Measurements from ENCODE around the gene PRICKLE1.

Gene PRICKLE1

GRCh38 chr12:42538203-42538602 lies 51.3 kb downstream of the PRICKLE1 start:
- TF ChIP-seq CTCF (IDR thresholded peaks at IDR 0.05; ENCODE audit: borderline replicate concordance, control extremely low read depth, extremely low read depth, insufficient read depth, missing control alignments), result no peak
- in situ Hi-C loops (cut with MboI; ENCODE audit: low sequenced_read_pairs, unreplicated experiment), result no loop called here
- DNase-seq (ENCODE audit: low spot score), result no peak

GRCh38 chr12:42534184-42534838 lies 55.2 kb downstream of the PRICKLE1 start:
- no peak for TF ChIP-seq CTCF (IDR thresholded peaks at IDR 0.05; ENCODE audit: borderline replicate concordance, control extremely low read depth, extremely low read depth, insufficient read depth, missing control alignments)
- in situ Hi-C loops (cut with MboI; ENCODE audit: low sequenced_read_pairs, unreplicated experiment), result no loop called here
- no peak for DNase-seq (ENCODE audit: low spot score)

GRCh38 chr12:42530284-42530683 lies 59.3 kb downstream of the PRICKLE1 start:
- in situ Hi-C loops (cut with MboI; ENCODE audit: low sequenced_read_pairs, unreplicated experiment), result no loop called here
- TF ChIP-seq CTCF (IDR thresholded peaks at IDR 0.05; ENCODE audit: borderline replicate concordance, control extremely low read depth, extremely low read depth, insufficient read depth, missing control alignments), result no peak
- DNase-seq (ENCODE audit: low spot score), result no peak

GRCh38 chr12:42525444-42525843 lies 64.1 kb downstream of the PRICKLE1 start:
- TF ChIP-seq CTCF (IDR thresholded peaks at IDR 0.05; ENCODE audit: borderline replicate concordance, control extremely low read depth, extremely low read depth, insufficient read depth, missing control alignments), result no peak
- in situ Hi-C loops (cut with MboI; ENCODE audit: low sequenced_read_pairs, unreplicated experiment), result no loop called here
- no peak for DNase-seq (ENCODE audit: low spot score)

- no peak for TF ChIP-seq CTCF (IDR thresholded peaks at IDR 0.05; ENCODE audit: borderline replicate concordance, control extremely low read depth, extremely low read depth, insufficient read depth, missing control alignments)
- DNase-seq (ENCODE audit: low spot score), result no peak
- in situ Hi-C loops (cut with MboI; ENCODE audit: low sequenced_read_pairs, unreplicated experiment), result no loop called here
Observed at GRCh38 chr12:42524716-42525115, 64.8 kb downstream of the PRICKLE1 start.

GRCh38 chr12:42516573-42516972 lies 73.0 kb downstream of the PRICKLE1 start:
- in situ Hi-C loops (cut with MboI; ENCODE audit: low sequenced_read_pairs, unreplicated experiment), result no loop called here
- DNase-seq (ENCODE audit: low spot score), result no peak

More at GRCh38 chr12:42516573-42516972, 73.0 kb downstream of the PRICKLE1 start:
- no peak for TF ChIP-seq CTCF (IDR thresholded peaks at IDR 0.05; ENCODE audit: borderline replicate concordance, control extremely low read depth, extremely low read depth, insufficient read depth, missing control alignments)
